Uterus (tissue), 2 donors: ENCODE results near the gene OTP.

Experiments used
- CTCF ChIP-seq, 4 experiments: fragments of 200-600 bp in 2 of 4; fragments of 450-650 bp in 2 of 4; sonication (generic) in 2 of 4; IDR thresholded peaks; one replicate each; pipeline ENCODE4 v1.5.1; 2016 to 2019; ENCODE audit warnings: antibody characterized with exemption in 4 of 4, mild to moderate bottlenecking in 2 of 4, moderate library complexity in 1 of 4
- POLR2A ChIP-seq, 2 donors: fragments of 450-650 bp; IDR thresholded peaks; one replicate each; pipeline ENCODE4 v1.6.1; 2016; ENCODE audit warnings: antibody characterized with exemption in 2 of 2, mild to moderate bottlenecking in 1 of 2, moderate library complexity in 1 of 2

GRCh38 chr5:77640589-77641396, 2.3 kb upstream of the OTP start:
- TF ChIP-seq CTCF (IDR thresholded peaks at IDR 0.05): no peak
- TF ChIP-seq POLR2A (IDR thresholded peaks at IDR 0.05): no peak
